OCI-M2 (cell line): ENCODE data around the gene IGHMBP2.

Experiments used
- DNase-seq: peaks from one replicate; lab custom pipeline; 2025; ENCODE audit not compliant: unreplicated experiment; lab: John Stamatoyannopoulos, UW

IGHMBP2 gene

DNA sequence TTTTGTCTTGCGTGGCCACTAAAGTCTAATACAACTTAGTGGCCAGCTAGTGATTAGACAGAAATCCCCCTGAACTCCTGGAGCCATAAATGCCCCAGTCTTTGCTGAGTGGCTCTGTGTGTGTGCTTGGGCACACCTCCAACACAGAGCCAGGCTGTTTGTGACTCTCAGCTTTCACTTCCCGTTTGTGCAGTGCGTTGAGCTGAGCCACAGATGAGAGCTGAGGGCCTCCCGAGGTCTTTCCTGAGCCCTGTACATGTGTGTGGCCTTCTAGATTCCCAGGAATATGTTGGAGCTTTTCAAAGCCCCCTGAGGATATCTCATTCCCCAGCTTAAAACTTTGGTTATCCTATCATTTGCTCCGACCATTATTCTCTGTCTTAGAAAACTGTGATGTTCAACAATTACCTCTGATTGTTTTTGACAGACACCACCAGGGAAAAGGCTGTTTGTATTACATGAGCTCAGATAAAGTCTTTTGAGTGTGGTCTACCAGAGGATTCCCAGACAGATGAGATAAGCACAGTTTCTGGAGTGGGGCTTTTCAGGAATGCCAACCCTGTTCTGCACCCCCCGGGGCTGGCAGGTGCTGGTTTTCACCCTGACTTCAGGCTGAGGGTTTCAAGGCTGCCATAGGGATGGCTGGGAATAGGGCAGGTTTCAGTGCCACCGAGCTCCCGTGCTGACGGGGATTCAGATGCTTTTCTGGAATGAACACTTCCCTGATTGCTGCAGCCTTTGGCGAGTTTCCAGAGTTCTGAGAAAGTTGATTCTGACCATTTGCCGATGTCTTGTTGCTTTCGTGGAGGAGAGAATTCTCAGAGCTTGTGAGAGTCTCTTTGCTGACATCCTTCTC, 23.8 kb downstream of the IGHMBP2 start:
- DNase-seq: no peak

DNA sequence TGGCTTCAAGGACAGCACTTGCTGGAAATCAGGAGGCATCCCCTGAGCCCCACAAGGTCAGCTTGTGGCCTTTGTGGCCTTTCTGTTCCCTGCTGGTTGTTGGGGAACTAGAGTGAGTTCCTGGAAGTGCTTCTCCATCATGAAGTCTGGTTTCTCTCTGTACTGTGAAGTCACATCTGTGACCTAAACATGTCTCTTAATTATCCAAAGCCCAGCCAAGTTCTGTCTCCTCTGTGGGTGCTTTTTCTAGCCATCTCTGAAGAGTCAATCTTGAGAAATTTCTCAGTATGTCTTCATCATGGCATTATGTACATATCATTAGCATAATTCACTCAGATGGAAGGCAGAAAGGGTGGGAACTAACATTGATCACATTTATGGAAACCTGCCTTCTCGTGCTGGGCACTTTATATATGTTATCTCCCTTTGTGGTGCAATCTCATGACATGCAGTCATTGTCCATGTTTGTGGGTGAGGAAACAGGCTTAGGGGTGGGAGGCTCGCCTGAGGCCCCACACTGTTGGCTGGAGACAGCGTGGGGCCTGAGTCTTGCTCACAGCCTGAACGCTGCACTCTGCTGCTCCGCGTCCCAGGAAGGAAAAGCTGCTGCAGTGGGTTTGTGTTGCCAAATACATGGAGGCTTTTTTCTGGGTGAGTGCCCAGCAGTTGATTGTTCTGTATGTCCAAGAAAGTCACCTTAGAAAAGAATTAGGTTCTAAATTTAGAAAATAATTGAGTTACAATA, 24.6 kb downstream of the IGHMBP2 start:
- DNase-seq: no peak

DNA sequence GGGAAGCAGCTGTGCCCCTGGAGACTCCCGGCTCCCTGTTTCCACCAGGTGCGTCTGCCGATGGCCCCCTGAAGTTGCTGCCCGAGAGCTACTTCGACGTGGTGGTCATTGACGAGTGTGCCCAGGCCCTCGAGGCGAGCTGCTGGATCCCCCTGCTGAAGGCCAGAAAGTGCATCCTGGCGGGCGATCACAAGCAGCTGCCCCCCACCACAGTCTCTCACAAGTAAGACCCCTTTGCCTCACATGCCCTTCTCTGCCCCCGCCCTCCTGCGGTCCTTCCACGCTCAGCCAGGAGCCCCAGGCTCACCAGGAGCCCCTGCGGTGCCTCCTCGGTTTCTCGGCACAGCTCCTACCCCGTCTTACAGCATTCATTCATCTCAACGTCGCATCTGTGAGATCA, 25.4 kb downstream of the IGHMBP2 start:
- no peak for DNase-seq

DNA sequence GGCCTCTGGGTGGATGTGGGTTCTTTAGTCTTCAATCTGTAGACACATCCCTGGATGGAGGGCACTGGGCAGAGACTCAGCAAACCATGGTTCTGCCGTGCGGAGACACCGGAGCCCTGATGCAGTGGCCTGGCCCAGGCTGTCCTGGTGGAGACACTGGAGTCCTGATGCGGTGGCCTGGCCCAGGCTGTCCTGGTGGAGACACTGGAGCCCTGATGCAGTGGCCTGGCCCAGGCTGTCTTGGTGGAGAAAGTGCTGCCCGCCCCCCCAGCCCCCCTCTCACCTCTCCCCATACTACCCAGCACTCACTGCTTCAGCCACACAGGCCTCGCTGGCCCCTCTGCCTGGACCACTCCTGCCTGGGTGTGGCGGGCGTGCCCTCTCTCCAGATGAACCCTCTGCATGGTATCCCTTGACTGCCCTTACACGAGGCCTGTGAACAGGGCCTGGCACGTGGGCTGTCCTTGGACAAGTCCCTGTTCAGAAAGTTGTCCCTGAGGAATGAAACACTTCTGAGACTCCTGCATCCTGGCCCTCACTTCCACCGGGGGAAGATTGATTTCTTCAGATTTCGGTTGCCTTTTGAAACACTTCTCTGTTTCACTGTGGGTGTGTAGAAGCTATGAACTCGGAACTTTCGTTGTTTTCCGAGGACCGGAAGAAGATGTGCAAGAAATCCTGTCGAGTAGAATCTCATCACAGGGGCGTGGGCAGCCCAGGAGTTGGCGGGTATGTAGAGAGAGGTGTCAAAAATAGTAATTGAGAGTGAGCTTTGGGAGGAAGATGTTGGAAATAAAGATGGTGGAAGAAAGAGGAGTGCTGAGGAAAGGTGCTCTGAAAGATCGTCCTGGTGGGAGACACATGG, 26.2 kb downstream of the IGHMBP2 start:
- no peak for DNase-seq

DNA sequence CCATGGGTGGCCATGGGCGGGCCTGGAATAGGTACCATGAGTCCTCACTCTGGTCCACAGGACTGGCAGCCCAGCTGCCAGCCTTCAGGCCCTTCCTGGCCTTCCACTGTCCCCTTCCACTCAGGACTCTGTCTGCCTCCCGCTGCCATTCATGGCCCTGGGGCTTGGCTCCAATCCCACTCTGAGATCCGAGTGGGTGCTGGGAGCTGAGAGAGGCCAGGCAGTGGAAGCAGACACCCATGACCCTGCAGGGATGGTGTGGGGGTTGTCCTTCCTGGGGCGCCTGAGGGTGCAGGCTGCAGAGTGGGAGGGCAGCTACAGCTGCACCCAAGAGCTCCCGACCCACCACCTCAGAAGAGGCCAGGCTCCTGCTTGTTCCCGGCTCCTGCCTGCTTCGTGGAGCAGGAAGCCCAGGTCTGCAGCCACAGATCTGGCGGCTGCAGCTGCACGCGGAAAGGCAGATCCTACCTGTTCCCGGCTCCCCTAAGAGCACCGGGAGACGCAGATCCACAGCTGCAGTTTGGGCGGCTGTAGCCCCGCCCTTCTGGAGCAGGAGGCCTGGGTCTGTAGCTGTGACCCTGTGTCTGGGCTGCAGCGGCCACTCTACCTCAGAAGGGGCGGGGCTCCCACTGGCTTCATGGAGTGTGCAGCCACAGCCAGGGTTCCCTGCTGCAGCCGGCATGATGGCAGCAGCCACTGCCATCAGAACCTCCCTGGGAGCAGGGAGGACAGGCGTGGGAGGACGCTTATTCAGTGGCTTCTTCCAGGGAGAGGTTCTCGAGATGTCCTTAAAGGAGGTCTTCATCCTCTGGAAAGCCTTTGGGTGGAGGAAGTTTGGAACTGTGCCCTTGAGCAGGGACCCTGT, 27.5 kb downstream of the IGHMBP2 start:
- DNase-seq: no peak

DNA sequence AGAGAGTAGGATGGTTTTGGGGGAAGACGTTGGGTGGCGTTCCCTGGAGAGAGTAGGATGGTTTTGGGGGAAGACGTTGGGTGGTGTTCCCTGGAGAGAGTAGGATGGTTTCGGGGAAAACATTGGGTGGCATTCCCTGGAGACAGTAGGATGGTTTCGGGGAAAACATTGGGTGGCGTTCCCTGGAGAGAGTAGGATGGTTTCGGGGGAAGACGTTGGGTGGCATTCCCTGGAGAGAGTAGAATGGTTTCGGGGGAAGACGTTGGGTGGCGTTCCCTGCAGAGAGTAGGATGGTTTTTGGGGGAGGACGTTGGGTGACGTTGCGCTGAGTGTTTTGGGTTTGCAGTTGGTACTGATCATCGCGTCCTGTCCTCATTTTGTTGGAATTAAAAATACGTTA, 28.2 kb downstream of the IGHMBP2 start:
- no peak for DNase-seq

DNA sequence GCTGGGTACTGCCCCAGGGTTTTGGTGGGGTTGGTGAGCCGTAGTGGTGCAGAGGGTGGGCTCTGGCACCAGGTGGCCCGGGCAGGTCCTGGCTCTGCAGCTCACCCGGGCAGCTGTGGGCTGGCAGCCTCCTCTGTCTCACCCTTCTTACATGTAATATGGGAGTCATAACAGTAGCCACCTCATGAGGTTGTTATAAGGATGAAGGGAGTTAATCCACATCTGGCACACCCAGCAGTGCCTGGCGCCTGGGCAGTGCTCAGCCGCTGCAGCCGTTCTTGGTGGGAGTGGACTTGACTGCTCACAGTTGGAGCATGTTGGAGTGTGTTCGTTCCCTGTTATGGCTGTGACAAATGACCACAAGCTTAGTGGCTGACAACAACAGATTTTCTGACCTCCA, 28.7 kb downstream of the IGHMBP2 start:
- DNase-seq: no peak

DNA sequence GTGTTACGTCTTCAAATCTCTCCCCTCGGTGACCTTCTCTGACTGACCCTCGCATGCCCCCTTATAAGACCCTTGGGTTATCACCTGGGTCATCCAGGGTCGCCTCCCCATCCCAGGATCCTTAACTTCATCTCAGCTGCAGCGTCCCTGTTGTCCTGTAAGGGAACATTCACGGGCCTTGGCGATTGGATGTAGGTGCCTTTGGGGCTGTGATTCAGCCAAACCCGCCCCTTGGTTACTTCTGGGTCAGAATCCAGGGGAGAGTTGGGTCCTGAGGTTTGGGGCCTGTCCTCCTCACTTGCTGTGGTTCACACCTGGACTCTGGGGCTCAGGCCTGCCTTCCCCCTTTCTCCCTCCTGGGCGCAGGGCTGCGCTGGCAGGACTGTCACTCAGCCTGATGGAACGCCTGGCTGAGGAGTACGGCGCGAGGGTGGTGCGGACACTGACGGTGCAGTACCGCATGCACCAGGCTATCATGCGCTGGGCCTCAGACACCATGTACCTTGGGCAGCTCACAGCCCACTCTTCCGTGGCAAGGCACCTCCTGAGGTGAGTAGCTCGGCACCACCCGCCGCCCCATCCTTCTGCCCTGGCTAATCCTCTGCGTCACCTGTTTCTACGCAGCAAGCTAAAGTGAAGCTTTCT, 29.4 kb downstream of the IGHMBP2 start:
- DNase-seq: no peak

DNA sequence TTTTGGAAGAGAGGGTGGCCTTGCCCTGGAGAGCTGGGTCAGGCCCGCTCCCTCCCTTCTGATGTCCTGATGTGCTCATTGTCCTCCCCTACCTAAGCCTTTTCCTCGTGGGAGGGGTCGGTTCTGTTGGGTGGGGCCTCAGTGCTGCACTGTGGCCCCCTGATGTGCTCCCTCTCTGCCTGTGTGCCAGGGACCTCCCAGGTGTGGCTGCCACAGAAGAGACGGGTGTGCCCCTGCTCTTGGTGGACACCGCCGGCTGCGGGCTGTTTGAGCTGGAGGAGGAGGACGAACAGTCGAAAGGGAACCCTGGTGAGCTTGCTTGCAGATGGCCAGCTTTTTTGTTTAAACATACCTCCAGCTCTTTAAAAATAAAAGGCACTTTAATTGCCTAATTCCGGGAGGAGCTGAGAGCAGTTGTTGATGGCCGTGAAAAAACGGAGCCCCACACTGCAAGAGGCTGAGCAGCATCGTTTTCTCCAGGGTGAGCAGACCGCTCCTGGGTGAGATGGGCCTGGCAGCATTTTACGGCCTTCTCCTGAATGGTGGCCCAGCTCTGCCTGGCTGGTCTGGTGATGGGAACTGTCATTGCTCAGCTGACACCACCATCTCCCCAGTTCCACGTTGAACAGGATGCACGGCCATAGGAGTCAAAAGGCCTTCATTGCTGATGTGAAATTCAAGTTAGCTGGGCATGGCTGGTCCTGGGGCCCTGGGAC, 30.1 kb downstream of the IGHMBP2 start:
- no peak for DNase-seq

DNA sequence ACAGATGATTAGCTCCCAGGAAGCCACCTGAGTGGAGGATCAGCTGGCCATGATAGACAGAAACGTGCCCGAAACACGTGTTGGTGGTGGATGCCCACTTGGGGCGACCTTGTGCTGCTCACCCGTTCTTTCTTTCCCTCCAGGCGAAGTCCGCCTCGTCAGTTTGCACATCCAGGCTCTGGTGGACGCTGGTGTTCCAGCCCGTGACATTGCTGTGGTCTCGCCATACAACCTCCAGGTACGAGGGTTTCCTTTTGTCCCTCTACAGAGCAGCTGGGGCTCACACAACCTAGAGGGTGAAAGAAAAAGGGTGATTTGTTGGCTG, 30.6 kb downstream of the IGHMBP2 start:
- DNase-seq: no peak

DNA sequence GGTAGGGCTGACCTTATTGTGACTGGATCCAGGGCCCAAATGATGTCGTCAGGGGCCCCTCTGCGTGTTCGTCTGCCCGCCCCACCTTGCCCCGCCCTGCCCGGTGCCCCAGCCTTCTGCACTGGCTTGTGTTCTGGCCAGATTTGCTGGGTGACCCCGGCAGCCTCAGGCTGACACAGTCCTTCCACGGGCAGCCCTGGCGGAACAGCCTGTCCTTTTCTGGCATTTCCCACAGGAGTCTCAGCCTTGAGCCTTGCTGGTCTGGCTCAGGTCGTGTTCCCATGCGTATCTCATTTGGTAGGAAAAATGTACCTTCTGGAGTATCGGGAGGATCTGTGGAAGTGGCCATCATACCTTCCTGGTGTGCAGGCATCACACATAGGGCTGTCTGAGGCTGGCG, 31.0 kb downstream of the IGHMBP2 start:
- no peak for DNase-seq

DNA sequence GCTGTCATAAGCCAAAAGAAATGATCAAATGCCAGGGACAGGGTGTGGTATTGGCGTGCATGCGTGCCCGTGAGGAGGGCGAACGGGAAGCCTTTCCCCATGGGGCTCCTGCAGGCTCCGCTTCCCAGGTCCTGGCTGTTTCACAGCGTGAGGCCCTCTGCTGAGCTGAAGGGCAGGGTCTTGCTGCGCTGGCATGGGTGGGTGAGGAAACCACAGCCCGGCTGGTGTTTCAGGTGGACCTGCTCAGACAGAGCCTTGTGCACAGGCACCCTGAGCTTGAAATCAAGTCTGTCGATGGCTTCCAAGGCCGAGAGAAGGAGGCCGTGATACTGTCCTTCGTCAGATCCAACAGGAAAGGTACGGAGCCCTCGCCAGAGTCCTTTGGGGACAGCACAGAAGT, 31.4 kb downstream of the IGHMBP2 start:
- no peak for DNase-seq

DNA sequence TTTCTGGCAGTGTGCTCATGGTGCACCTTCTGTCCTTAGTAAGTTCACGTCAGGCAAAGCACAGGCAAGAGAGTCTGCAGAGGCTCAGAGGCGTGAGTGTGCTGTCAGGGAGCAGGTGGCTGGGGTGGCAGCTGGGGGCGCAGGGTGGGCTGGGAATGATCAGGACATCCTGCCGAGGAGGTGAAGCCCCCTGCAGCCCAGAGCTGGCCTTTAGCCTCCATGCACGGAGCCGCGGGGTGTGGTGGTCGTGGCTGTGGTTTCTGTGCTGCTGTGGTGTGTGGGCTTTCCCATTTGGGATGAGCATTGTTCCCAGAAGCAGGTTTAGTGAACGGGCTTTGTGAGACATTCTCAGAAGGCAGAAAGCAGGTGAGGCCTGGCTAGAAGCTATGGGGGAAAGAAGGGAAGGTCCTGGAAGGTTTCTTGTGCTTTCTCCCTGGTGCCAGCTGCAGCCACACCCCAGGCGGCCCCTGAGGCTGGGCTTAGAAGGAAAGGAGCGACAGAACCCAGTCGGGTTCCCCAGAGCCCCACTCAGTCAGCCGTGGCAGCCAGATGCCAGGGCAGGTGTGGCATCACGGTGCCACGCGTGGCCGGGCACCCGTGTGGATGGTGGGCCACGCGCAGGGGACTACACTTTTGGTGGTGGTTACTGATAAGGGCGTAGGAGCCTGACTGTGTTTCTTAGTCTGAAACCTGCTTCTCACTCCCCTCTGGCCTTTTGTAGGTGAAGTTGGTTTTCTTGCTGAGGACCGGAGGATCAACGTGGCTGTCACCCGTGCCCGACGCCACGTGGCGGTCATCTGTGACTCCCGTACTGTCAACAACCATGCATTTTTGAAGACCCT, 32.0 kb downstream of the IGHMBP2 start:
- DNase-seq: no peak

DNA sequence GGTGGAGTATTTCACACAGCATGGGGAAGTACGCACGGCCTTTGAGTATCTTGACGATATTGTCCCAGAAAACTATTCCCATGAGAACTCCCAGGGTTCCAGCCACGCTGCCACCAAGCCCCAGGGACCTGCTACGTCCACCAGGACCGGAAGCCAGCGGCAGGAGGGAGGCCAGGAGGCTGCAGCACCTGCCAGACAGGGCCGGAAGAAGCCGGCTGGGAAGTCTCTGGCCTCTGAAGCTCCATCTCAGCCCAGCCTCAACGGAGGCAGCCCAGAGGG, 32.6 kb downstream of the IGHMBP2 start:
- no peak for DNase-seq

DNA sequence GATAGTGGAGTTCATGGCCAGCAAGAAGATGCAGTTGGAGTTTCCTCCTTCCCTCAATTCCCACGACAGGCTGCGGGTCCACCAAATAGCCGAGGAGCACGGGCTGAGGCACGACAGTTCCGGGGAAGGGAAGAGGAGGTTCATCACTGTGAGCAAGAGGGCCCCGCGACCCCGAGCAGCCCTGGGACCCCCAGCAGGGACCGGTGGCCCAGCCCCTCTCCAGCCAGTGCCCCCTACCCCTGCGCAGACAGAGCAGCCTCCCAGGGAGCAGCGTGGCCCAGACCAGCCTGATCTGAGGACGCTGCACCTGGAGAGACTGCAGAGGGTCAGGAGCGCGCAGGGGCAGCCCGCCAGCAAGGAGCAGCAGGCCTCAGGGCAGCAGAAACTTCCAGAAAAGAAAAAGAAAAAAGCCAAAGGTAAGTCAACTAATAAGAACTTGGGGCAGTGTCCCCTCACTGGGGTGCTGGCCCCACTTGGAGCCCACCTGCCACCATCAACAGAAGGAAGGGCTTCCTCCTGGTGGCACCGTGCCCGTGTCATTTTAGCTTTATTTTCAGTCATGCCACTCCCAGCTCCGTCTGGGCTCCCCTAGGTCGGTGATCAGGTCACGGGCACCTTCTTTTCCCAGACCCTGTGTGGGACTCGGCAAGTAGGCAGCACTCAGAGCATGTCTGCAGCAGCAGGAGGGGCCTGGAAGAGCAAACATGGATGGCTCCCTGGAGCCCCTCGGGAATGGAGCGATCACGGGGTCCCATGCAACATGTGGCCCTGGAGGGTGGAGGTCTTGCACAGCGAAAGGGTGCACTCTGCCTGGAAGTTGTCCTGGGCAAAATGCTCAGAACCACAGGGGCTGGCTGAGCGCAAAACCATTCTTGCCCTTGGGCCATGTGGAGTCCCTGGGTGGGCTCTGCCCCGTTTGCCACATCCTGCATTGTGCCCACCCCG, 33.3 kb downstream of the IGHMBP2 start:
- no peak for DNase-seq

DNA sequence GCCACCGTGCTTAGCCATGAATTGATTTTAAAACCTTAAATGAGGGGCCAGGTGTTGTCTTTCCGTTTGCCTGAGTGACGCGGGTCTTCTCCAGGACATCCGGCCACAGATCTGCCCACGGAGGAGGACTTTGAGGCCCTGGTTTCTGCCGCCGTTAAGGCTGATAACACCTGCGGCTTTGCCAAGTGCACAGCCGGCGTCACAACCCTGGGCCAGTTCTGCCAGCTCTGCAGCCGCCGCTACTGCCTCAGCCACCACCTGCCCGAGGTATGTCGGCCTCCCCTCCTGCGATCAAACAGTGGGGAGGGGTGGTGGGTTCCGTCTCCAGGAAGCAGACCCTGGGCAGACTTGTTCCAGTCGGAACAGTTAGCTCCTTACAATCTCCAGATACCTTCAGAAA, 34.4 kb downstream of the IGHMBP2 start:
- no peak for DNase-seq

DNA sequence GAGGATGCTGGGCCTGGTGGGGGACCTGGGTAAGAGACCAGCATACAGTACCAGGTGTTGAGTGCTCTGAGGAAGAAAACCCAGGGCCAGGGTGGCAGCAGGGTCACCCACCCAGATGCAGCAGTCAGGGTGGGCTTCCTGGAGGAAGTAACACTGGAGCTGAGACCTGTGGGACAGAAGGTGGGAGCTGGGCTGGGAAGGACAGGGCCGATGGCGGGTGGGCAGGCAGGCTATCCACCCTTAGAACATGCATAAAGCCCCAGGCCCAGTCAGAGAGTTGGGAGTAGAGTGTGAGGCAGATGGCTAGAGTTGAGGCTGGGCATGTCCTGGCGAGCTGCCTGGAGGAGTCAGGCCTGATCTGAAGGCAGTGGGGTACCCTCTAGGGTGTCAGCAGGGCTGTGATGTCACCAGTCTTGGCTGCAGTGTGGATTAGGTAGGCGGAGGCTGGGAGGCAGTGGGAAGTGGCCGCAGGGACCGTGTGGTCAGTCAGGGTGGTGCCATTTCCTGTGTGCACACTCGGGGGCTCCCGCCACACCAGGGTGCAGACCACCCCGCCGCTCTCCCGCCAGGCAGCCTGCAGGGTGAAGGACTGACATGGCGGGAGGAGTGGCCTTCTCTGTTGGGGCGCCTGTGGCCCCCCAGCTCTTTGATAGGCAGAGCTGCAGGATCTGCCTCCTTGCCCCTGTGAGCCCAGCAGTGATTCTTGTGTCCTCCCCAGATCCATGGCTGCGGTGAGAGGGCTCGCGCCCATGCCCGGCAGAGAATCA, 35.3 kb downstream of the IGHMBP2 start:
- no peak for DNase-seq
